Tibial nerve (tissue), 4 donors: ENCODE results near the gene VEGFC. TPM values are rescaled to one million over a fixed set of nuclear protein-coding genes. Genes with fewer than 3 reads are reported as not detected.

Experiments used
- DNase-seq, 2 donors: peaks; one replicate each; pipeline ENCODE4 v3.0.0-alpha.2; 2019; ENCODE audit warnings: low spot score in 2 of 2
- H3K27ac ChIP-seq, 4 donors: fragments of 200-600 bp; sonication (generic) in 3 of 4; one replicate each; pipeline ENCODE4 v1.5.1; 2017 to 2019; ENCODE audit warnings: mild to moderate bottlenecking in 1 of 4
- H3K27me3 ChIP-seq, 2 donors: fragments of 200-600 bp; sonication (generic) in 1 of 2; one replicate each; pipeline versions ENCODE4 v1.5.1 to v1.6.0; 2017 to 2019
- H3K36me3 ChIP-seq, 3 donors: fragments of 200-600 bp; sonication (generic); one replicate each; pipeline ENCODE4 v1.5.1; 2018 to 2019
- H3K4me1 ChIP-seq, 4 donors: fragments of 200-600 bp; sonication (generic) in 3 of 4; one replicate each; pipeline ENCODE4 v1.5.1; 2017 to 2019
- H3K4me3 ChIP-seq, 4 donors: fragments of 200-600 bp; sonication (generic) in 3 of 4; one replicate each; pipeline ENCODE4 v1.5.1; 2017 to 2019; ENCODE audit warnings: mild to moderate bottlenecking in 1 of 4, moderate library complexity in 1 of 4
- H3K9me3 ChIP-seq, 4 donors: fragments of 200-600 bp; sonication (generic) in 3 of 4; one replicate each; pipeline ENCODE4 v1.5.1; 2017 to 2019
- CTCF ChIP-seq, 5 experiments: fragments of 200-600 bp in 3 of 5; fragments of 450-650 bp in 2 of 5; sonication (generic) in 3 of 5; IDR thresholded peaks; one replicate each; pipeline ENCODE4 v1.5.1; 2016 to 2019; ENCODE audit warnings: antibody characterized with exemption in 5 of 5, mild to moderate bottlenecking in 3 of 5, moderate library complexity in 2 of 5
- EP300 ChIP-seq, 2 donors: sonication (generic); formaldehyde crosslinking; IDR thresholded peaks; one replicate each; pipeline ENCODE4 v1.6.1; 2017; ENCODE audit warnings: antibody characterized with exemption in 2 of 2, mild to moderate bottlenecking in 1 of 2
- POLR2A ChIP-seq, 2 donors: fragments of 450-650 bp; IDR thresholded peaks; one replicate each; pipeline ENCODE4 v1.6.1; 2017; ENCODE audit warnings: antibody characterized with exemption in 2 of 2, mild to moderate bottlenecking in 2 of 2, moderate library complexity in 2 of 2
- WGBS, 2 donors: methylation state at CpG; one replicate each; pipeline ENCODE4 v1.1.5; 2018; 5-methylcytosine and 5-hydroxymethylcytosine counted together
- total RNA-seq, 4 donors: library from RNA; depleted of rRNA; stranded (reverse); fragments of >200 nt; gene quantifications; one replicate each; pipeline ENCODE4 v1.1.0, GENCODE V29; 2016

Gene VEGFC
- total RNA-seq, 4 donors from 2014 or later: 2.4 to 14.4 (median 5.6) TPM

- no peak for DNase-seq
- no peaks in the 10 kb centered on the region for H3K36me3 ChIP-seq
- no peak for TF ChIP-seq POLR2A (IDR thresholded peaks at IDR 0.05)
- no peaks in the 10 kb centered on the region for H3K4me1 ChIP-seq
- H3K4me3 ChIP-seq: no peak overlapping the region
- no peaks in the 10 kb centered on the region for H3K27me3 ChIP-seq
- no peak overlapping the region for H3K27ac ChIP-seq
- WGBS, 2 donors: 28 to 33% methylated on average over 3 of the region's 3 CpGs
- peaks cover 0 to 9% (median 0%) of the 10 kb centered on the region in 4 donors for H3K9me3 ChIP-seq
Observed at GRCh38 chr4:176810481-176811249, 17.9 kb upstream of the VEGFC start.

GRCh38 chr4:176806778-176807375 lies 14.2 kb upstream of the VEGFC start:
- Histone ChIP-seq H3K9me3 (peaks cover 0 to 9% (median 0%) of the 10 kb centered on the region in 4 donors), H3K27ac (no peak overlapping the region), H3K4me3 (no peak overlapping the region), H3K4me1 (no peaks in the 10 kb centered on the region), H3K27me3 (no peaks in the 10 kb centered on the region), H3K36me3 (no peaks in the 10 kb centered on the region)
- no peak for TF ChIP-seq CTCF (IDR thresholded peaks at IDR 0.05)
- no peak for TF ChIP-seq EP300 (IDR thresholded peaks at IDR 0.05)
- TF ChIP-seq POLR2A (IDR thresholded peaks at IDR 0.05): no peak
- no peak for DNase-seq
- WGBS, 2 donors: 81 to 87% methylated on average over 5 of the region's 5 CpGs

GRCh38 chr4:176805155-176805554 lies 12.4 kb upstream of the VEGFC start:
- TF ChIP-seq CTCF (IDR thresholded peaks at IDR 0.05) (no peak), POLR2A (IDR thresholded peaks at IDR 0.05) (no peak), EP300 (IDR thresholded peaks at IDR 0.05) (no peak)
- Histone ChIP-seq H3K9me3 (peaks cover 0 to 9% (median 0%) of the 10 kb centered on the region in 4 donors), H3K4me1 (no peaks in the 10 kb centered on the region)

GRCh38 chr4:176800891-176801534 lies 8.3 kb upstream of the VEGFC start:
- no peak for DNase-seq
- Histone ChIP-seq H3K4me1 (no peaks in the 10 kb centered on the region), H3K27me3 (no peaks in the 10 kb centered on the region), H3K9me3 (no peaks in the 10 kb centered on the region), H3K27ac (no peak overlapping the region), H3K4me3 (no peak overlapping the region), H3K36me3 (no peaks in the 10 kb centered on the region)
- WGBS, 2 donors: 0 to 3% methylated on average over 2 of the region's 2 CpGs
- TF ChIP-seq POLR2A (IDR thresholded peaks at IDR 0.05): no peak
- no peak for TF ChIP-seq CTCF (IDR thresholded peaks at IDR 0.05)
- TF ChIP-seq EP300 (IDR thresholded peaks at IDR 0.05): no peak

More at GRCh38 chr4:176805155-176805554, 12.4 kb upstream of the VEGFC start:
- no peaks in the 10 kb centered on the region for H3K36me3 ChIP-seq
- no peak overlapping the region for H3K4me3 ChIP-seq
- no peaks in the 10 kb centered on the region for H3K27me3 ChIP-seq
- DNase-seq: no peak
- no peak overlapping the region for H3K27ac ChIP-seq

GRCh38 chr4:176799653-176800052 lies 6.9 kb upstream of the VEGFC start:
- no peak for DNase-seq
- Histone ChIP-seq H3K9me3 (no peaks in the 10 kb centered on the region), H3K4me1 (no peaks in the 10 kb centered on the region), H3K36me3 (no peaks in the 10 kb centered on the region), H3K27me3 (no peaks in the 10 kb centered on the region), H3K4me3 (no peak overlapping the region), H3K27ac (no peak overlapping the region)
- 71 to 73% methylated on average over 2 of the region's 2 CpGs for WGBS, 2 donors
- no peak for TF ChIP-seq POLR2A (IDR thresholded peaks at IDR 0.05)
- no peak for TF ChIP-seq CTCF (IDR thresholded peaks at IDR 0.05)
- no peak for TF ChIP-seq EP300 (IDR thresholded peaks at IDR 0.05)
